Stimulated activated CD4-positive, alpha-beta T cell treated with anti-CD3 and anti-CD28 coated beads, Interleukin-15, amount 100 ng/mL, for 1 hour (primary cell): ENCODE data around the gene FBXL22.

ENCODE experiments used
- DNase-seq, 2 donors: peaks; one replicate each; pipeline ENCODE4 v3.0.0-alpha.2; 2020; ENCODE audit warnings: low read depth in 1 of 2, low spot score in 1 of 2

Gene FBXL22, protein sequence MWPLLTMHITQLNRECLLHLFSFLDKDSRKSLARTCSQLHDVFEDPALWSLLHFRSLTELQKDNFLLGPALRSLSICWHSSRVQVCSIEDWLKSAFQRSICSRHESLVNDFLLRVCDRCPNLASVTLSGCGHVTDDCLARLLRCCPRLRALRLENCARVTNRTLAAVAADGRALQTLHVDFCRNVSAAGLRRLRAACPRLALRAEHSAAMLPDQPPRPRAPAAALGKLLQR

DNA sequence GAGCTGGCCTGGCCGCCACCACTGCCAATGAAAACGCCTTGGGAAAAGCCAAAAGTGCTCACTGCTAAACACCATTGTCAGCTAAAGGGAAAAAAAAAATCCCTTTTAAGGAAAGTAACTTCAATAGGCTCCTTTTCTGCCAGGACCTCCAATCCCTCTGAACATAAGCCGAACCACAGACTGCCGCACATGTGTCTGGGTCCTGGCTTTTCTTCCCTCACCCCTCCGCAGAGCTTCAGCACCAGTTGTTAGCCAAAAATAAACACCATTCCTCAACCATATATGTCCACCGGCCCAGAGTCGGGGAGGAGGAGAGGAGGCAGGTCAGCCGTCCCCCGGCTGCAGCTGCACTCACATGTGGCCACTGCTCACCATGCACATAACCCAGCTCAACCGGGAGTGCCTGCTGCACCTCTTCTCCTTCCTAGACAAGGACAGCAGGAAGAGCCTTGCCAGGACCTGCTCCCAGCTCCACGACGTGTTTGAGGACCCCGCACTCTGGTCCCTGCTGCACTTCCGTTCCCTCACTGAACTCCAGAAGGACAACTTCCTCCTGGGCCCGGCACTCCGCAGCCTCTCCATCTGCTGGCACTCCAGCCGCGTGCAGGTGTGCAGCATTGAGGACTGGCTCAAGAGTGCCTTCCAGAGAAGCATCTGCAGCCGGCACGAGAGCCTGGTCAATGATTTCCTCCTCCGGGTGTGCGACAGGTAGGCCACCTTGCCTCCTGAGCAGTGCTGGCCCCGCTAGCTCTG lies at the start of gene FBXL22:
FBXL22 (plus strand) TSS at position 350 of the 753 bp plus-strand sequence; CDS start at position 356, 6 bp downstream.
- no peak for DNase-seq

DNA sequence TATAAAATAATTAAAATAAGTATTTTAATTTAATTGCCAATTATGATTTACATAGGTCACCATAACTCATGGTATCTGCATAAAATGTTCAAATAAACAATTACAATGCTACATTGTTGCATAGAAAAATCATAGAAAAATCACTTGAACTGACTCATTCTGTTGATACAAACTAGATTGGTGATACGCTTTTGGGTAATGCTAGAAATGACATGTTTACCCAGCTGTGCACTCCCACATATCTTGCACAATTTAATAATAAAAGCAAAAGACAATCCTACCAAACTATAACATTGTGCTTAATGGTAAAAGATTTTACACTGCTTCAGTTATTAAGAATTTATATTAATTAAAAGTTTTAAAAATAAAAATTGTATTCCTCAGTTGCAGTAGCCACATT lies 45.8 kb upstream of the FBXL22 start:
- no peak for DNase-seq

DNA sequence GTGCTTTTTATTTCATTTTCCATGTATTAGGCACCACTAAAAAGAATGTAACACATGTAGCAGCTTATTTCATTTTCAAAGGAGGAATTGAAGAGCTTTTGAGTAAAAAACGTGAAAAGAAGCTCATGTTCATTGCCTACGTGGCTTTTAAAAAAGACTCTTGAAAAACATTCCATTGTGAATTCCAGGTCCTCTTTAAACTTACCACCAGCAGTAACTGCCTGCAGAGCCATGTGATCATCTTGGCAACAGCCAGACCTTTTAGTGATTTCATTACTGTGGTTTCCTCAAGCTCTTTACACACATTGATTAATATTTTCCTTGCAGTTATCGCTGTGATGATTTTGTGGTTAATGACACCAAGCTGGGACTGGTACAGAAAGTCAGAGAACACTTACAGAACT lies 43.8 kb upstream of the FBXL22 start:
- DNase-seq, result no peak

DNA sequence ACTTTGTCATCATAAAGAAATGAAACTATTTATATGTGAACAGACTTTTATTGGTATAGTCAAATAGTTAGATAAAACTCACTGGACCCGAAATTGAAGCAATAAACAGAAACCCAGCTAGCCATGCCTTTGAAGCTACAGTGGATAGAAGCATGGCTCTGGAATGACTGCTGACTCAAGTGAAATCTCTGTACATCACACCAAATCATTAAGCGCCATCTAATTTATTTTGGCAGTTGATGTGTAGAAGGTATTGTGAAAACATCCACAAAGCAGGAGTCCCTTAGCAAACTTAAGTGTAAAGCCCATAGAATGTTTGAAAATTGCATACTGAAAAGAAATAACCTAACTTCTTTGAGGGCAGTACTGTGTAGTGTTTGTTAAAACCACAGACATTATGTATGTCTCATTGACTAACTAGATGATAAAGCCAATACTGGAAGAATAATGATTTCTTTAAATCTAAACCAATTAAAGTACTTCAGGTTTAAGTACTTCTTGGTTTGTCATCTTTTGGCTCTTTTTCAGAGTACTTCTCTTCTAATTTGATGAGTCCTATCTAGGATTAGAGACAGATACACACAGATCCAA lies 42.8 kb upstream of the FBXL22 start:
- DNase-seq, result no peak

DNA sequence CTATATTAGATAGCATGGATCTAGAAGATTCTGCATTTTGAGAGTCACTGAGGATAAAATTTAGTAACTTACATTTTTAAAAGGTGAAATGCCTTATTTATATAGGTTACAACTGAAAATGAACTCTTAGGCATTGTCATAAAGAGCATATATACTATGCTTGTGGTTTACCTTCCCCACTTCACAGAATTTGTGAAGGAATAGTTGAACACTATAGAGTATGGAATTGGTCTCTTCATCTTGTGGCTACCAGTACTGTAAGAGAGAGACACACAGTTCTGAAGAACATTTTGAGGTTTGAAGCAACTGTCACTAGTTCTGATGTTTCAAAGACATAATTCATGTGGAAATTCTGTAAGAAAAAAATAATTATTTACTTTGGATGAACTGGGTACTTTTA lies 41.7 kb upstream of the FBXL22 start:
- DNase-seq, result no peak

DNA sequence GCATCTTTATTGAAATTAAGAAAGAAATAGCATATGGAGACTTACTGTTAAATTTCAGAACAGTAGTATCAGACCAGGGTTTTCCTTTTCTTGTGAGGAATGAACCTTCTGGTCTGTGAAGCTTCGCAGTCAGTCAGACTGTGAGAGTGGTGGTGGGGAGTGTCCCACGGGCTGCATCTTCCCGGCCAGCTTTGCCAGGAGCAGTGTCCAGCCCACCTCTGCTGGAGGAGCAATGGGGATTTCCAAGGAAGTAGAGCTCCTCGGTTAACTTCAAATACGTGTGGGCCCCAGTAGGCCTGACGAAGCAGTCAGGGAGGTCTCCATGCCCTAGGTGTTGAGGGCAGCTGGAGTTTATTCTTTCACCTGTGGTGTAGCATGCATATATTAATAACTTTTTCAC lies 40.9 kb upstream of the FBXL22 start:
- DNase-seq, result no peak

DNA sequence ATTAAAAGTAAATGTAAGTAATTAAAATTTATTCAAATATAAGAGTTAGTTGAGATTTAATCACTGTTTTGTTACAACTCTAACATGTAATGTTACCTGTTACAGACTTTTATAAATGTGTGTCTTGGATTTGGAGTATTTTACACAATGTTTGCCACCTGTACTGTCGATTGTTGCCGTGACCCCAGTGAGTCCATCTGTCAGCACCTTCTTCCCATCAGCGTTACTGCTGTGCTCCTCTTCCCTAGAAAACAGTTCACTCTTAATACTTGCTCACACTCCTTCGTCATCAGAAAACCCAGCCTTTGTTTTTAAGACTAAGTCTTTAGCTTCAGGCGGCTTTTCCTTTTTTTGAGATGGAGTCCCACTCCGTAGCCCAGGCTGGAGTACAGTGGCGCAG lies 40.5 kb upstream of the FBXL22 start:
- DNase-seq, result no peak

DNA sequence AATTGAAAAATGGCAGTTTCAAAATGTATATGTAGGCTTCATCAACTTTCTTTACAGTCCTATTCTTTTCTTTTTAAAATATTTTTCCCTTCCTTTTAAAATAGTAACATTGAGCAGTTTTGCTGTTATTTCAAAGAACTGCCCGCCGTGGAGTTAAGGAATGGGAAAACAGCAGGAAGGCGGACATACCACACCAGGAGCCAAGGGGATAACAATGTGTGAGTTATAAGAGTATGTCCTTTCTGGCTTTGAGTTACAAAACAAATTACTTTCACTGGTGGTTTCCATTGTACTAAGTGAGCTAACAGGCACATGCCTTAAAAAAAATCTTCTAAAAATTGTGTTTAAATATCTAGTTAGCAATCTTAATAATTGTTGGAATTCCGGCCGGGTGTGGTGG lies 37.4 kb upstream of the FBXL22 start:
- DNase-seq, result no peak

DNA sequence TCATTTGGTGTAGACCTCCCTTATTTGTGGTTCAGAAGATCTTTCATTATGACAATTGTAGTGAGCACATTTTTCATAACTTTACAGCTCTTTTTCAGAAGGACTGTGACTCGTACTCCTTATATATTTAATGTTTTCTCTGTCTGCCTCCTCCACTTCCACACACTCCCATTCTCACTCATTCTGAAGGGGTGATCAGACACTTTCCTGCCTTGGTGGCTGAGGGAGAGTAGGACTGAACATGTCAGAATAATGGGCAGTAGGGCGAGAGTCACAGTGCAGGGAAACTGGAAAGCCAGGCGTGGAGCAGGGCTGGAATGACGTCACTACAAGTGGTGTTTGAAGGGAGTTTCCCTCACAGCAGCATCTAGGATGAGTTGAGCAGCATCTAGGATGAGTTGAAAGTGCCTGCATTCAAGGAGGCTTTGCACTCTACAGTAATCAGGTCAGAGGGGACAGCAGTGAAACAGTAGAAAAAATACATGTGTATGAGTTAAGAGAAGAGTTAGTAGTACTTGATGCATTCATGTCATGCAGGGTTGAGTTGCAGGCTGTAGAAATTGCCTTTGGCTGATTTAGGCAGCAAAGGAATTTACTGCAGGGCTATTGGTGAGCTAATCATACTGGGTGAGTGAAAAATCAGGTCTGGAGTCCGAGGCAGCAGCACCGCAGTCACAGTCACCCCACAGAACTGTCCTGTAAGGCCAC lies 36.3 kb upstream of the FBXL22 start:
- peak in 1 of 2 donors; percentile 5 for DNase-seq

DNA sequence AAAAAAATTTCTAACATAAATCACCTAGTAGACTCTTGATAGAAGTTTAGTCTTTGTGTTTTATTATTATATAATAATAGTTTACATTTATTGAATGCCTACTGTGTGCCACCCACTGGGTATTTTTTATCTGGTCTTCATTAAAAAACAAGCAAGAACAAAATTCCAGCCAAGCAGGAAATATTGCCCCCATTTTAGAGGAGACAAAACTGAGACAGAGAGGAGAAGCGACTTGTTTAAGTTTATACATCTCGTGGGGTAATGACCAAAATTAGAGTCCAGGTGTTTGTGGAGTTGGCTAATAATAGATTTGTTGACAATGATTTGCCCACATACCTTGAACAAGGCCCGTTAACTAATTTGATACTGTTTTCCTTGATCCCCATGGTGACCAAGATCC lies 33.1 kb upstream of the FBXL22 start:
- no peak for DNase-seq

DNA sequence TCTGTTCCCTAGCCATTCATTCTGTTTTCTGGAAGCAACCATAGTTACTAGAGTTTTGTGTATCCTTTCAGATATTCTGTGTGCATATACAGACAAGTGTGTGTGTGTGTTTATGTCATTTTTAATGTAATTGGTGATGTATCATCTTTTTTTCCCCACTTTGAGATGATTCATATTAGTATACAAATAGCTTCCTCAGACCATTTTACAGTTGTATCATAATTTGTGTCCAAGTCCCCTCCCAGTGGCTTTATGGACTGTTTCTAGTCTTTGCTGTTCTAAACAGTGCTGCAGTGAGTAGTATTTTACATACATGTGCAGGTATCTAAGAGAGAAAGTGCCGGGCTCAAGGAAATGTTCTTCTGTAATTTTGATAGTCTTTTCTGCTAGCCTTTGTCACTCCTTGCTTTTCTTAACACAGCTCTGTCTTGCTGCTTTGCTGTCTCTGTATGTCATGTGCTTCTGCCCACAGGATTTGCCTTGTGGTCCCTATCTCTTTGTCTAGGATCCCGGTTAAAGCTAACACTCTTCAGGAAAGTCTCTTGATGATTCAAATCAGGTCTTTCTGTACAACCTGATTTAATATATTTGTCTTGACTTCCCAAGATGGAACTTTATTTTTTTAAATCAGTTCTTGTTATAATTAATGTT lies 31.5 kb upstream of the FBXL22 start:
- no peak for DNase-seq

DNA sequence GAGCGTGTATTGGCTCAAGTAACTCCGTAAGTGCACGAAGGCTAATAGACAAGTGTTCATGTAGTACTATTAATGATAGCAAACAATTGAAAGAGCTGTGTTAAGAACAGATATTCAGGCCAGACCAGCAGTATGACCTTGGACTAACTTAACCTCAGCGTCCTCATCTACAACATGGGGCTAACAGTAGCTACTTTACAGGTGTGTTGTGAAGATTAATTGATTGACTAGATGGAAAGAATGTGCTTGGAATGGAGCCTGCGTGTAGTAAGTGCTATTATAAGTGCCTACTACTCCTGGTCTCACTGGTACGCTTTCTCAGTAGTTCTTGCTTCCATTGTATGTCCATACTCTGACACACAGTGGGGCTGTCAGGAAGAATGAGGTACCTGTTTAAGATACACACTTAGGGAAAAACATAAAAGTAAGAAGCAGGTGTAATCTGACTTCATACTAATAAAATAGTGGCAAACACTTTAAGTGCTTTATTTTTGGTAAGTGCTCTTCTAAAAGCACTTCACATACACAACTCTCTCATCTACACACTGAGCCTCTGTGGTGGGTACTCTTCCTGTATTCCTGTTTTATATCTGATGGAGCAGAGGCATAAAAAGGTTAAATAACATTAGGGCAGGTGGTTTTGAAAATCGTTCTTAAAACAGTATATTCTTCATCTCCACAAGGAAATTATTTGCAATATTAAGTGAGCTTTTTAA lies 24.3 kb upstream of the FBXL22 start:
- no peak for DNase-seq

DNA sequence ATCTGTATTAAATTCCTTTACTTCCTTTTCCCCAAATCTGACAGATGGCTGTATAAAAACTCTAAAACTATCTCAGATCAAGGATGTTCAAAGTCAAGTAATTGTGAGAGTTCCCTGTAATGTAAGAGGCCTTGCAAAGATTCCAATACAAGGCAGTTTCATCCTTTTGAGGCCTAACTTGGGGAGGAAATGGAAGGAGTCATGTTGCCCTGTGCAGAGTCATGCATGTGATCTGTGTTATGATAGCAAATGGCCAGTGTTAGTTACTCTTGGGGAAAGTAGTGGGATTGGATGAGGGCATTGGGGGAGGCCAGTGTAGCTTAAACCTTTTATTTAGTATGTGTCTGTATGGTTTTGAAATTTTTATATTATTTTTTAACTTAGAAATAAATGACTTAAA lies 23.7 kb upstream of the FBXL22 start:
- DNase-seq, result no peak

DNA sequence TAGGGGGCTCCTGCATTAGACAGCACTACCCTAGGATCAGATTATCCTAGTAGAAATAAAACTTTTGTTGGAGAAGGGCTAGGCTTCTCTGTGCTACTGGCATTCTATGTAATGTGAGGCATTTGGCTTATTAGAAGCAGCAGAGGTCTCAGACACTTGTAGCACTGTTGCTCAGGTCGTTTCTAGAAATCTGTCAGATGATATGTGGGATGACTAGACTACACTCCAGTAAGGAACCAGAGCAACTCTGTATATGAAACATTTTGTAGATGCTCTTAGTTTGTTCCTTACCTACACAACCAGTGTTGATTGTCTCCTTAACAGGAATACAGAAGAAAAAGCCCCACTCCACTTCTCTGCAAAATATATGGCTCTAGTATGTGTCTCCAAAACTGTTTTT lies 21.9 kb upstream of the FBXL22 start:
- DNase-seq, result no peak

DNA sequence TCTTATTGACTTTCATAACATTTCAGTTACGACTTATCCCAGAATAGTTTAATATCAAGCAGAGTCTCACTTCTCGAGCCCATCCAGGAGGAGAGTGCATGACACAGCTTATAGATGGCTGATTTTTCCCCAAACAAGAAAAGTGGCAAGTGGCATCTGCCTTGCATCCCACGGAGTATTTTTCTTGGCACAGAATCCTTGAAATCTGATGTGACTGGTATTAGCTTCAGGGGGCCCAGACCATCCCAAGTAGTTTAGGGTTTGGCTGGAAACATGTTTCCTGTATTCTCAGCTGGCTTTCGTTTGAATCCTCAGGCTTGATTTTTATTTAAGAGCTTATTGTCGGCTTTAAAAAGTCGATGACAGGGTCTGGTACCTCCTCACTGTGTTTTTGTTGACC lies 20.7 kb upstream of the FBXL22 start:
- no peak for DNase-seq

DNA sequence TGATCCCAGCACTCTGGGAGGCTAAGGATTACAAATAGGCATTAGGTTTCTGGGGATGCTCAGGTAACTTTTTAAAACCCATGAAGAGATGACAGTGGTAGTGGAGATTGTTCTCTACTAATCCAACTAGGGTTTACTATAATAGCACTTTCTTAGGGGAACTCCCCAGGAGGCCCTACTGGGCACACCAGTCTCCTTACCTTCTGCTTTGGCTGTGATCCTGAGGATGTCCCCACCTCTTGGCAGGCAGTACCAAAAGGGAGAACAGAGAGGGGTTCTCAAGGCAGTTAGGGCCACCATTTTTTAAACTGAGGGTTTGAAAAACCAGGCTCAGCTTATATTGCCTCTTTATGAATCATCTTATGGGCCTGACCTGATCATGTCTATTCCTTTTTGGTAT lies 15.0 kb upstream of the FBXL22 start:
- no peak for DNase-seq

DNA sequence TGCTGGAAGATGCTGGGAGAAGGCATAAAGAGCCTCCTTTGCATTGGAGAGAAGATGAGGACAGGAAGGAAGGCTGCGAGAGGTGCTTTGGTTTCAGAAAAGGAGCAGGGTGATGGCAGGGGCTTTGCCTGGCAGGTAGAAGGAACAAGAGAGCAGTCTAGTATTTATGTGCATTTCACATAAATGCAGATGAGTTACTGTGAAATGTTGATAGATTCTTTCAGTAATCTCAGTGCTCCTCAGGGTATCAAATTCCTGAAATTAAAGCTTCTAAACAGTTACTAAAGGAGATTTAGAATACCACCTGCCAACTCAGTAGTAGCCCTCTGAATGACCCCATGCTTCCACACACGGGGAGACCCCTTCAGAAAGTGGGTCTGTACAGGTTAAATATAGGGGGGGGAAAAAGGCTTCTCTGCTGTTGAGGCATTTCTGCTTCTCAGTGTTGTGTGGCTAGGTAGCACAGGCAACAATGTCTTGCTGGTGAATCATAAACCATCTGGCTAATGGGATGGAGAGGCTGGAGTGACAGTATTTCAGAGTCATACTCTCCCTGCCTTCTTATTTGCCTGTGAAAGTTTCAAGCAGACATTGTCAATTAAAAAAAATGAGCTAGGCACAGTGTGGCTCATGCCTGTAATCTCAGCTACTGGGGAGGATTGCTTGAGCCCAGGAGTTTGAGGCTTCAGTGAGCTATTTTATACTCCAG lies 14.3 kb upstream of the FBXL22 start:
- DNase-seq, result no peak

DNA sequence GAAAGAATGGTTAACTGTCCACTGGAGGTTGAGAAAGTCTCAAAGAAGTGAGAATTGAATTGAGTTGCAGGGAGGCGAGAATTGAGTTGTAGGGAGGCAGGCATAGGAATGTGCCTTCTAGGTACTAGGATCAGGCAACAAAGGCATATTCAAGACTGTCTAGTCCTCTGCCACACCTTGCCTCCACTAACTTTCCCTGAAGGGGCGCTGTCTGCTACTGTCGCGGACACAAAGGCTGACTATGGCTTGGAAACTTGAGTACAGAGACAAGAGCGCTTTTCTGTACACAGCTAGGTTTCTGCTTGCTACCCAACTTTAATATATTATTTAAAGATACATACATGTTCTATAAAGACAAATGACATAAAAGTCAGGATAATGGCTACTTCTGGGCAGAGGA lies 10.4 kb upstream of the FBXL22 start:
- no peak for DNase-seq

DNA sequence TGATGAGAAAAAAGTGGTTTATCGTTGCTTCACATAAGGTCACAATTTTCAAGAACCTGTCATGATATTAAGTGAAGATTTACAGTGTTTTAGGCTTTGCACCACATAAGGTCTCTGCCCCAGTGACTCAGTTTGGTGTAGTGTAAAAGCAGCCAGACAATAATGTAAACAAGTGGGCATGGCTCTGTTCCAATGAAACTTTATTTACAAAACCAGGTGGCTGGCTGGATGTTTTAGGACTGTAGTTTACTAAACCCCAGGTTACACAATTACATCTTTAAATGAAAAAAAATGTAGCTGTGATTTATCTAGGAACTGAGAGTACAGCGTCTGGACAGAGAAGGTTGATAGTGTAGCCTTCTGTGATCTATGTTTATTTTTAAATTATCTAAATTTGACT lies 9.7 kb upstream of the FBXL22 start:
- no peak for DNase-seq

DNA sequence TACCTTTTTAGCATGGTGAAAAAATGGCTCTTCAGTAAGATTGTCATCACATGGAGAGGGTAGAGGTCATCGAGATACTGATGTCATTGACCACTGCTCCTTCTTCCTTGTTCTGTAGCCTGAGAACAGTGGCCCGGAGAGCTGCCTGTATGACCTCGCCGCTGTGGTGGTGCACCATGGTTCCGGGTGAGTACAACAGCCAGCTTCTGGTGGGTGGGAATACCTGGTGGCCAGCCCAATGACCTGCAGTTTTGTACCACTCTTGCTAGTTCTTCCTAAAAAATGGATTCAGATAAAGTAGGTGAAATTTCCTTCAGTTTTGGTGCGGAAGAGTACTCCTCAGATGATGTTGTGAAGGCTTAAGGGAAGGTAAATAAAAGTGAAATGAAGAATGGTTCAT lies 8.4 kb upstream of the FBXL22 start:
- DNase-seq, result no peak
